ENCODE data around the gene DOCK7.

The DOCK7 gene

GRCh38 chr1:62676611-62677356 is 11.4 kb downstream of the DOCK7 start:
- TF ChIP-seq REST (IDR thresholded peaks at IDR 0.05; ENCODE audit: insufficient read depth in 1 of 2, low read depth in 2 of 2, low read length in 2 of 2): no peak
- no peak for TF ChIP-seq SIN3A (IDR thresholded peaks at IDR 0.05; ENCODE audit: borderline replicate concordance, insufficient read depth, low read length)

DNA sequence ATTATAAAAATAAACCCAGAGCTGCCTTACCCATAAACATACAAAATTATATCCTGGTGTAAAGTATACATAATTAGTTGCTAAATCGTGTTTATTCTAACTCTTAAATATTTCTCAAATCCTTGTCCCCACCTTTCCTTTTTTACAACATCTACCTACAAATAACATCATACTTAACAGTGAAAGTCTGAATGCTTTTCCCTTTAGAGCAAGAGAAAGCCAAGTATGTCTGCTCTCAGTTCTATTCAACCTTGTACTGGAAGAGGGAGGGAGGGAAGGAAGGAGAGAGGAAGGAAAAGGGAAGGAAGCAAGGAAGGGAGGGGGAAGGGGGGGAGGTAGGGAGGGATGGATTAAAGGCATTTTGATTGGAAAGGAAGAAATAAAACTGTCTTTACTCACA is 14.6 kb downstream of the DOCK7 start:
- no peak for TF ChIP-seq REST (IDR thresholded peaks at IDR 0.05; ENCODE audit: insufficient read depth in 1 of 2, low read depth in 2 of 2, low read length in 2 of 2)
- no peak for TF ChIP-seq FOXP2 (optimal IDR thresholded peaks at IDR 0.05; ENCODE audit: borderline replicate concordance, extremely low read depth, extremely low read length, insufficient read depth)
- no peak for TF ChIP-seq POLR2AphosphoS5 (IDR thresholded peaks at IDR 0.05; ENCODE audit: low read depth, low read length)
- no peak for TF ChIP-seq SIN3A (IDR thresholded peaks at IDR 0.05; ENCODE audit: borderline replicate concordance, insufficient read depth, low read length)
- no peak for TF ChIP-seq TAF1 (IDR thresholded peaks at IDR 0.05; ENCODE audit: borderline replicate concordance, insufficient read depth, low read length)

GRCh38 chr1:62672029-62672428 is 16.2 kb downstream of the DOCK7 start:
- no peak for TF ChIP-seq POLR2AphosphoS5 (IDR thresholded peaks at IDR 0.05; ENCODE audit: low read depth, low read length)
- TF ChIP-seq REST (IDR thresholded peaks at IDR 0.05; ENCODE audit: insufficient read depth in 1 of 2, low read depth in 2 of 2, low read length in 2 of 2): no peak
- TF ChIP-seq SIN3A (IDR thresholded peaks at IDR 0.05; ENCODE audit: borderline replicate concordance, insufficient read depth, low read length): no peak
- no peak for TF ChIP-seq FOXP2 (optimal IDR thresholded peaks at IDR 0.05; ENCODE audit: borderline replicate concordance, extremely low read depth, extremely low read length, insufficient read depth)
- TF ChIP-seq TAF1 (IDR thresholded peaks at IDR 0.05; ENCODE audit: borderline replicate concordance, insufficient read depth, low read length): no peak

GRCh38 chr1:62654744-62655143 is 33.4 kb downstream of the DOCK7 start:
- TF ChIP-seq REST (IDR thresholded peaks at IDR 0.05; ENCODE audit: insufficient read depth in 1 of 2, low read depth in 2 of 2, low read length in 2 of 2) (no peak), FOXP2 (optimal IDR thresholded peaks at IDR 0.05; ENCODE audit: borderline replicate concordance, extremely low read depth, extremely low read length, insufficient read depth) (no peak), SIN3A (IDR thresholded peaks at IDR 0.05; ENCODE audit: borderline replicate concordance, insufficient read depth, low read length) (no peak), POLR2AphosphoS5 (IDR thresholded peaks at IDR 0.05; ENCODE audit: low read depth, low read length) (no peak), TAF1 (IDR thresholded peaks at IDR 0.05; ENCODE audit: borderline replicate concordance, insufficient read depth, low read length) (no peak)

GRCh38 chr1:62652387-62652786 is 35.8 kb downstream of the DOCK7 start:
- TF ChIP-seq REST (IDR thresholded peaks at IDR 0.05; ENCODE audit: insufficient read depth in 1 of 2, low read depth in 2 of 2, low read length in 2 of 2): no peak
- TF ChIP-seq SIN3A (IDR thresholded peaks at IDR 0.05; ENCODE audit: borderline replicate concordance, insufficient read depth, low read length): no peak
- TF ChIP-seq TAF1 (IDR thresholded peaks at IDR 0.05; ENCODE audit: borderline replicate concordance, insufficient read depth, low read length): no peak
- TF ChIP-seq POLR2AphosphoS5 (IDR thresholded peaks at IDR 0.05; ENCODE audit: low read depth, low read length): no peak
- TF ChIP-seq FOXP2 (optimal IDR thresholded peaks at IDR 0.05; ENCODE audit: borderline replicate concordance, extremely low read depth, extremely low read length, insufficient read depth): no peak

All from PFSK-1 (cell line).